ENCODE measurements around the gene TMEM161B.

DNA sequence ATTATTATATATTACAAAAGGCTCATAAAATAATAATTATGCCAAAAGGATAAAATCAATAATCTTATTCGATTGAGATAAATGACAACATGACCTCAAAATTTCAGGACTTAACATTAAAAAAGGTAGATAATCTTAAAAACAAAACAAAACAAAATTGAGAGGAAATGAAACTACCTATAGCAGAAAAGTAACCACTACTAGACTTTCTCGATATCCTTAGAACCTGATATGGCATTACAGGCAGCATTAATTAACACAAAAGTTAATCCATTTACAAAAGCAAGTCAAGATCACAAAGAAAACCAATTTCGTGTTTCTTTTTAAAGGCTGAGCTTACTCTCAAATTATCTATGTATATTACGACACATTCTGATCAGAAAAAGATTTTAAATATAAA, 29.9 kb downstream of the TMEM161B start:
- TF ChIP-seq, protein P1, sequence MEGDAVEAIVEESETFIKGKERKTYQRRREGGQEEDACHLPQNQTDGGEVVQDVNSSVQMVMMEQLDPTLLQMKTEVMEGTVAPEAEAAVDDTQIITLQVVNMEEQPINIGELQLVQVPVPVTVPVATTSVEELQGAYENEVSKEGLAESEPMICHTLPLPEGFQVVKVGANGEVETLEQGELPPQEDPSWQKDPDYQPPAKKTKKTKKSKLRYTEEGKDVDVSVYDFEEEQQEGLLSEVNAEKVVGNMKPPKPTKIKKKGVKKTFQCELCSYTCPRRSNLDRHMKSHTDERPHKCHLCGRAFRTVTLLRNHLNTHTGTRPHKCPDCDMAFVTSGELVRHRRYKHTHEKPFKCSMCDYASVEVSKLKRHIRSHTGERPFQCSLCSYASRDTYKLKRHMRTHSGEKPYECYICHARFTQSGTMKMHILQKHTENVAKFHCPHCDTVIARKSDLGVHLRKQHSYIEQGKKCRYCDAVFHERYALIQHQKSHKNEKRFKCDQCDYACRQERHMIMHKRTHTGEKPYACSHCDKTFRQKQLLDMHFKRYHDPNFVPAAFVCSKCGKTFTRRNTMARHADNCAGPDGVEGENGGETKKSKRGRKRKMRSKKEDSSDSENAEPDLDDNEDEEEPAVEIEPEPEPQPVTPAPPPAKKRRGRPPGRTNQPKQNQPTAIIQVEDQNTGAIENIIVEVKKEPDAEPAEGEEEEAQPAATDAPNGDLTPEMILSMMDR (IDR thresholded peaks at IDR 0.05; ENCODE audit: insufficient read depth, low read length, poor library complexity, severe bottlenecking): no peak
- TF ChIP-seq EZH2phosphoT487 (conservative IDR thresholded peaks at IDR 0.05; ENCODE audit: low read length): no peak

Data from SU-DHL-6 (cell line).